GM23338 (cell line): ENCODE data around the gene CD276. TPM values are rescaled to one million over a fixed set of nuclear protein-coding genes. Genes with fewer than 3 reads are reported as not detected.

Experiments
- ATAC-seq: fragments of 200-7000 bp; cut with Tn5 transposase; 3 replicates; pipeline ENCODE4 v1.9.1; 2020
- DNase-seq: peaks from one replicate; pipeline ENCODE4 v3.0.0-alpha.2; 2015; ENCODE audit warnings: low spot score
- H2AFZ ChIP-seq: fragments of 200-600 bp; sonication (generic); 2 replicates; pipeline ENCODE4 v1.8.0; 2016; ENCODE audit warnings: antibody characterized with exemption, mild to moderate bottlenecking, moderate library complexity
- H3F3A ChIP-seq: fragments of 200-600 bp; sonication (generic); replicated peaks from 2 replicates; pipeline ENCODE4 v1.8.0; 2017; ENCODE audit warnings: antibody characterized with exemption, mixed run types, low read depth
- H3K27ac ChIP-seq: fragments of 200-600 bp; sonication (generic); 2 replicates; pipeline ENCODE4 v1.6.1; 2016; ENCODE audit warnings: low read depth
- H3K27me3 ChIP-seq: fragments of 200-600 bp; sonication (generic); 2 replicates; pipeline ENCODE4 v1.8.0; 2016; ENCODE audit warnings: mild to moderate bottlenecking, mixed run types, moderate library complexity; ENCODE audit not compliant: insufficient read depth
- H3K36me3 ChIP-seq: fragments of 200-600 bp; sonication (generic); 2 replicates; pipeline ENCODE4 v1.8.0; 2016; ENCODE audit warnings: mild to moderate bottlenecking; ENCODE audit not compliant: insufficient read depth
- H3K4me1 ChIP-seq: fragments of 200-600 bp; sonication (generic); 2 replicates; pipeline ENCODE4 v1.8.0; 2016; ENCODE audit warnings: mild to moderate bottlenecking, moderate library complexity; ENCODE audit not compliant: insufficient read depth
- H3K4me2 ChIP-seq: fragments of 200-600 bp; sonication (generic); 2 replicates; pipeline ENCODE4 v1.7.1; 2017; ENCODE audit warnings: mixed run types
- H3K4me3 ChIP-seq: fragments of 200-600 bp; sonication (generic); 2 replicates; pipeline ENCODE4 v1.6.1; 2016; ENCODE audit warnings: mixed run types
- H3K79me2 ChIP-seq: fragments of 200-600 bp; sonication (generic); replicated peaks from 2 replicates; pipeline ENCODE4 v1.8.0; 2017; ENCODE audit warnings: mild to moderate bottlenecking; ENCODE audit not compliant: insufficient read depth
- H3K9me2 ChIP-seq: fragments of 200-600 bp; sonication (generic); 2 replicates; pipeline ENCODE4 v1.8.0; 2017; ENCODE audit not compliant: insufficient read depth
- H4K20me1 ChIP-seq: fragments of 200-600 bp; sonication (generic); replicated peaks from 2 replicates; pipeline ENCODE4 v1.8.0; 2017; ENCODE audit warnings: mild to moderate bottlenecking; ENCODE audit not compliant: insufficient read depth
- H3K27ac Mint-ChIP-seq: 2 replicates; pipeline ENCODE4 v1.8.0; 2020; ENCODE audit warnings: inconsistent platforms, mild to moderate bottlenecking, moderate library complexity, mixed read lengths
- H3K27me3 Mint-ChIP-seq: 3 replicates; pipeline ENCODE4 v1.8.0; 2022; ENCODE audit warnings: low read depth, mild to moderate bottlenecking, moderate library complexity, mixed read lengths, inconsistent platforms; ENCODE audit not compliant: insufficient read depth, poor library complexity
- H3K36me3 Mint-ChIP-seq: 3 replicates; pipeline ENCODE4 v1.8.0; 2021; ENCODE audit warnings: low read depth, mild to moderate bottlenecking, inconsistent platforms, moderate library complexity, mixed read lengths
- H3K4me1 Mint-ChIP-seq: 3 replicates; pipeline ENCODE4 v1.8.0; 2020; ENCODE audit warnings: mild to moderate bottlenecking, inconsistent platforms, mixed read lengths
- H3K4me3 Mint-ChIP-seq: 3 replicates; pipeline ENCODE4 v1.8.0; 2021; ENCODE audit warnings: moderate library complexity, mild to moderate bottlenecking, inconsistent platforms, mixed read lengths
- H3K9me3 Mint-ChIP-seq: 3 replicates; pipeline ENCODE4 v1.8.0; 2020; ENCODE audit warnings: moderate library complexity, mild to moderate bottlenecking, inconsistent platforms, mixed read lengths
- CREB1 ChIP-seq: fragments of 250-450 bp; sonication (Bioruptor Pico); IDR thresholded peaks from 2 replicates; pipeline ENCODE4 v1.5.0; 2020; ENCODE audit warnings: low read depth, mild to moderate bottlenecking, moderate library complexity
- CTCF ChIP-seq, 2 experiments: fragments of 200-600 bp in 1 of 2; sonication (generic) in 1 of 2; conservative IDR thresholded peaks; 2 replicates each; pipeline versions ENCODE4 v1.5.1 to v1.6.1; 2016 to 2017; ENCODE audit warnings: antibody characterized with exemption in 2 of 2, low read depth in 2 of 2, mild to moderate bottlenecking in 2 of 2, moderate library complexity in 1 of 2
- EZH2 ChIP-seq: fragments of 200-600 bp; sonication (generic); IDR thresholded peaks from one replicate; pipeline ENCODE4 v1.8.0; 2017; ENCODE audit warnings: antibody characterized with exemption, mild to moderate bottlenecking, low read depth; ENCODE audit not compliant: unreplicated experiment
- EZH2phosphoT487 ChIP-seq: fragments of 200-600 bp; sonication (generic); IDR thresholded peaks from one replicate; pipeline ENCODE4 v1.8.1; 2018; ENCODE audit warnings: antibody characterized with exemption; ENCODE audit not compliant: unreplicated experiment
- JUNB ChIP-seq: IDR thresholded peaks from one replicate; pipeline ENCODE4 v1.6.1; 2016; ENCODE audit warnings: antibody characterized with exemption; ENCODE audit not compliant: unreplicated experiment
- NANOG ChIP-seq: IDR thresholded peaks from 2 replicates; pipeline ENCODE4 v1.6.1; 2016; ENCODE audit warnings: antibody characterized with exemption, borderline replicate concordance
- POLR2AphosphoS5 ChIP-seq: IDR thresholded peaks from 2 replicates; pipeline ENCODE4 v1.6.1; 2016; ENCODE audit warnings: antibody characterized with exemption, low read depth
- STAT1 ChIP-seq: IDR thresholded peaks from one replicate; pipeline ENCODE4 v1.6.1; 2016; ENCODE audit warnings: antibody characterized with exemption; ENCODE audit not compliant: unreplicated experiment
- ZNF331 ChIP-seq: fragments of 250-450 bp; sonication (Bioruptor Pico); IDR thresholded peaks from 2 replicates; pipeline ENCODE4 v1.5.0; 2020; ENCODE audit warnings: low read depth, mild to moderate bottlenecking, moderate library complexity
- ZNF462 ChIP-seq: fragments of 250-450 bp; sonication (Bioruptor Pico); IDR thresholded peaks from 2 replicates; pipeline ENCODE4 v1.5.0; 2020; ENCODE audit warnings: mild to moderate bottlenecking, moderate library complexity
- polyA plus RNA-seq: library from polyadenylated mRNA; unstranded; fragments of >200 nt; fragmentation: Nextera tagmentation; extraction: Ambion mirVana; gene quantifications from 2 replicates; pipeline ENCODE4 v1.2.1, GENCODE V29; 2016
- total RNA-seq: library from RNA; depleted of rRNA; stranded (reverse); fragments of >200 nt; shearing (Covaris generic); gene quantifications from 2 replicates; pipeline ENCODE4 v1.2.3, GENCODE V29; 2014
- TF ChIP-seq, protein P1 (sequence below): IDR thresholded peaks from one replicate; pipeline ENCODE4 v1.6.1; 2018; ENCODE audit warnings: antibody characterized with exemption; ENCODE audit not compliant: unreplicated experiment
- TF ChIP-seq, protein P2 (sequence below): IDR thresholded peaks from 2 replicates; pipeline ENCODE4 v1.6.1; 2016; ENCODE audit warnings: antibody characterized with exemption

CD276 gene
- total and polyA plus RNA-seq, 2 experiments from 2014 or later = 60.9 to 158 TPM

- no peaks in the 10 kb centered on the region for H4K20me1 ChIP-seq
- Mint-ChIP-seq H3K27me3 (peaks cover 18% of the 10 kb centered on the region), H3K9me3 (no peaks in the 10 kb centered on the region), H3K4me1 (peaks cover 20% of the 10 kb centered on the region), H3K4me3 (no peak overlapping the region), H3K27ac (no peak overlapping the region), H3K36me3 (no peaks in the 10 kb centered on the region)
- no peak overlapping the region for H3K4me2 ChIP-seq
- ATAC-seq (no peak), DNase-seq (no peak)
- no peaks in the 10 kb centered on the region for H3K27me3 ChIP-seq
- H3K79me2 ChIP-seq = no peaks in the 10 kb centered on the region
- H3K36me3 ChIP-seq = no peaks in the 10 kb centered on the region
- TF ChIP-seq, protein P1, sequence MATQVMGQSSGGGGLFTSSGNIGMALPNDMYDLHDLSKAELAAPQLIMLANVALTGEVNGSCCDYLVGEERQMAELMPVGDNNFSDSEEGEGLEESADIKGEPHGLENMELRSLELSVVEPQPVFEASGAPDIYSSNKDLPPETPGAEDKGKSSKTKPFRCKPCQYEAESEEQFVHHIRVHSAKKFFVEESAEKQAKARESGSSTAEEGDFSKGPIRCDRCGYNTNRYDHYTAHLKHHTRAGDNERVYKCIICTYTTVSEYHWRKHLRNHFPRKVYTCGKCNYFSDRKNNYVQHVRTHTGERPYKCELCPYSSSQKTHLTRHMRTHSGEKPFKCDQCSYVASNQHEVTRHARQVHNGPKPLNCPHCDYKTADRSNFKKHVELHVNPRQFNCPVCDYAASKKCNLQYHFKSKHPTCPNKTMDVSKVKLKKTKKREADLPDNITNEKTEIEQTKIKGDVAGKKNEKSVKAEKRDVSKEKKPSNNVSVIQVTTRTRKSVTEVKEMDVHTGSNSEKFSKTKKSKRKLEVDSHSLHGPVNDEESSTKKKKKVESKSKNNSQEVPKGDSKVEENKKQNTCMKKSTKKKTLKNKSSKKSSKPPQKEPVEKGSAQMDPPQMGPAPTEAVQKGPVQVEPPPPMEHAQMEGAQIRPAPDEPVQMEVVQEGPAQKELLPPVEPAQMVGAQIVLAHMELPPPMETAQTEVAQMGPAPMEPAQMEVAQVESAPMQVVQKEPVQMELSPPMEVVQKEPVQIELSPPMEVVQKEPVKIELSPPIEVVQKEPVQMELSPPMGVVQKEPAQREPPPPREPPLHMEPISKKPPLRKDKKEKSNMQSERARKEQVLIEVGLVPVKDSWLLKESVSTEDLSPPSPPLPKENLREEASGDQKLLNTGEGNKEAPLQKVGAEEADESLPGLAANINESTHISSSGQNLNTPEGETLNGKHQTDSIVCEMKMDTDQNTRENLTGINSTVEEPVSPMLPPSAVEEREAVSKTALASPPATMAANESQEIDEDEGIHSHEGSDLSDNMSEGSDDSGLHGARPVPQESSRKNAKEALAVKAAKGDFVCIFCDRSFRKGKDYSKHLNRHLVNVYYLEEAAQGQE = no peak
- TF ChIP-seq NANOG (no peak), EZH2phosphoT487 (no peak), CTCF (conservative IDR thresholded peaks at IDR 0.05; ENCODE audit: low read depth in 2 of 2) (no peak), POLR2AphosphoS5 (no peak), JUNB (no peak), CREB1 (no peak), ZNF331 (CRISPR knock-in tag) (no peak), EZH2 (no peak), ZNF462 (CRISPR knock-in tag) (no peak), STAT1 (no peak)
- TF ChIP-seq, protein P2, sequence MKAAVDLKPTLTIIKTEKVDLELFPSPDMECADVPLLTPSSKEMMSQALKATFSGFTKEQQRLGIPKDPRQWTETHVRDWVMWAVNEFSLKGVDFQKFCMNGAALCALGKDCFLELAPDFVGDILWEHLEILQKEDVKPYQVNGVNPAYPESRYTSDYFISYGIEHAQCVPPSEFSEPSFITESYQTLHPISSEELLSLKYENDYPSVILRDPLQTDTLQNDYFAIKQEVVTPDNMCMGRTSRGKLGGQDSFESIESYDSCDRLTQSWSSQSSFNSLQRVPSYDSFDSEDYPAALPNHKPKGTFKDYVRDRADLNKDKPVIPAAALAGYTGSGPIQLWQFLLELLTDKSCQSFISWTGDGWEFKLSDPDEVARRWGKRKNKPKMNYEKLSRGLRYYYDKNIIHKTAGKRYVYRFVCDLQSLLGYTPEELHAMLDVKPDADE = no peak
- no peak overlapping the region for H2AFZ ChIP-seq
- no peaks in the 10 kb centered on the region for H3F3A ChIP-seq
- peaks cover 12% of the 10 kb centered on the region for H3K4me1 ChIP-seq
- H3K27ac ChIP-seq = no peak overlapping the region
- H3K9me2 ChIP-seq = no peaks in the 10 kb centered on the region
- H3K4me3 ChIP-seq = no peak overlapping the region
These were observed 57.2 kb downstream of the CD276 start for GRCh38 chr15:73741321-73741836.
